T-helper 2 cell treated with Interferon-gamma antibody and Interleukin-4, amounts not matched to agents 5 μg/mL and 100 μg/mL, for 36 hours (primary cell): Measurements from ENCODE around the gene ACAP1.
"Not testable (repeated sequence)": the region's sequence is repeated elsewhere in the genome, so short reads cannot be mapped to it uniquely, and the experiment has no call there.

ENCODE experiments used
- DNase-seq: peaks from one replicate; pipeline ENCODE4 v3.0.0; 2021; ENCODE audit warnings: low spot score
- H3K27ac Mint-ChIP-seq: one replicate; pipeline ENCODE4 v1.8.0; 2021; ENCODE audit warnings: mild to moderate bottlenecking, mixed read lengths
- H3K27me3 Mint-ChIP-seq: one replicate; pipeline ENCODE4 v1.8.0; 2021; ENCODE audit warnings: low read depth, mixed read lengths
- H3K36me3 Mint-ChIP-seq: one replicate; pipeline ENCODE4 v1.8.0; 2021; ENCODE audit warnings: low read depth, mixed read lengths
- H3K4me1 Mint-ChIP-seq: one replicate; pipeline ENCODE4 v1.8.0; 2021; ENCODE audit warnings: low read depth, mixed read lengths
- H3K4me3 Mint-ChIP-seq: one replicate; pipeline ENCODE4 v1.8.0; 2022; ENCODE audit warnings: mild to moderate bottlenecking, moderate library complexity, mixed read lengths
- H3K9me3 Mint-ChIP-seq: one replicate; pipeline ENCODE4 v1.8.0; 2021; ENCODE audit warnings: mixed read lengths

The ACAP1 gene

GRCh38 chr17:7367918-7368598, 31.7 kb downstream of the ACAP1 start:
- Mint-ChIP-seq H3K4me1 (peaks cover 1% of the 10 kb centered on the region), H3K9me3 (no peaks in the 10 kb centered on the region), H3K36me3 (no peaks in the 10 kb centered on the region), H3K27me3 (peaks cover 11% of the 10 kb centered on the region), H3K4me3 (no peak overlapping the region), H3K27ac (no peak overlapping the region)
- no peak for DNase-seq

- H3K36me3 Mint-ChIP-seq, DNase-seq, H3K4me1 Mint-ChIP-seq, H3K27ac Mint-ChIP-seq, H3K4me3 Mint-ChIP-seq, H3K9me3 Mint-ChIP-seq: not testable (repeated sequence)
- H3K27me3 Mint-ChIP-seq = peaks cover 11% of the 10 kb centered on the region
Measured at GRCh38 chr17:7368599-7368994, 32.3 kb downstream of the ACAP1 start.

GRCh38 chr17:7369825-7370224, 33.5 kb downstream of the ACAP1 start:
- no peak overlapping the region for H3K27ac Mint-ChIP-seq

GRCh38 chr17:7370853-7371252, 34.5 kb downstream of the ACAP1 start:
- DNase-seq = no peak
- Mint-ChIP-seq H3K4me1 (peaks cover 1% of the 10 kb centered on the region), H3K4me3 (no peak overlapping the region), H3K9me3 (no peaks in the 10 kb centered on the region), H3K36me3 (no peaks in the 10 kb centered on the region), H3K27ac (no peak overlapping the region), H3K27me3 (peaks cover 14% of the 10 kb centered on the region)

More at GRCh38 chr17:7369825-7370224, 33.5 kb downstream of the ACAP1 start:
- Mint-ChIP-seq H3K27me3 (peaks cover 14% of the 10 kb centered on the region), H3K4me1 (peaks cover 1% of the 10 kb centered on the region), H3K4me3 (no peak overlapping the region), H3K36me3 (no peaks in the 10 kb centered on the region), H3K9me3 (no peaks in the 10 kb centered on the region)
- DNase-seq = no peak

- Mint-ChIP-seq H3K4me3 (no peak overlapping the region), H3K36me3 (no peaks in the 10 kb centered on the region), H3K27me3 (peaks cover 19% of the 10 kb centered on the region), H3K27ac (no peak overlapping the region), H3K9me3 (peaks cover 4% of the 10 kb centered on the region), H3K4me1 (no peaks in the 10 kb centered on the region)
- no peak for DNase-seq
Measured at GRCh38 chr17:7374353-7374752, 38.0 kb downstream of the ACAP1 start.

GRCh38 chr17:7379134-7379533, 42.8 kb downstream of the ACAP1 start:
- no peak overlapping the region for H3K27ac Mint-ChIP-seq
- H3K9me3 Mint-ChIP-seq = peaks cover 5% of the 10 kb centered on the region
- DNase-seq = no peak
- H3K4me3 Mint-ChIP-seq = no peak overlapping the region
- H3K36me3 Mint-ChIP-seq = no peaks in the 10 kb centered on the region
- peaks cover 39% of the 10 kb centered on the region for H3K27me3 Mint-ChIP-seq
- no peaks in the 10 kb centered on the region for H3K4me1 Mint-ChIP-seq

GRCh38 chr17:7380321-7380720, 44.0 kb downstream of the ACAP1 start:
- no peak overlapping the region for H3K27ac Mint-ChIP-seq
- no peak overlapping the region for H3K4me3 Mint-ChIP-seq
- H3K27me3 Mint-ChIP-seq = peaks cover 37% of the 10 kb centered on the region
- no peaks in the 10 kb centered on the region for H3K36me3 Mint-ChIP-seq
- no peak for DNase-seq
- H3K9me3 Mint-ChIP-seq = peaks cover 5% of the 10 kb centered on the region
- H3K4me1 Mint-ChIP-seq = peaks cover 5% of the 10 kb centered on the region

GRCh38 chr17:7380855-7381683, 44.7 kb downstream of the ACAP1 start, which contains the start of gene TNK1:
TSS of gene TNK1 (plus strand) at chr17:7381089. CDS start at chr17:7382927, 1,838 bp downstream.
- peaks cover 5% of the 10 kb centered on the region for H3K4me1 Mint-ChIP-seq
- H3K4me3 Mint-ChIP-seq = no peak within 1 kb of the TSS
- peaks cover 5% of the 10 kb centered on the region for H3K9me3 Mint-ChIP-seq
- DNase-seq = no peak
- no peak within 1 kb of the TSS for H3K27ac Mint-ChIP-seq
- H3K27me3 Mint-ChIP-seq = peaks cover 37% of the 10 kb centered on the region
- peaks cover 3% of the 10 kb centered on the region for H3K36me3 Mint-ChIP-seq

- Mint-ChIP-seq H3K4me3 (no peak overlapping the region), H3K27ac (no peak overlapping the region), H3K4me1 (peaks cover 5% of the 10 kb centered on the region)
Measured at GRCh38 chr17:7382901-7383300, 46.6 kb downstream of the ACAP1 start.

GRCh38 chr17:7383371-7383741, 47.0 kb downstream of the ACAP1 start:
- Mint-ChIP-seq H3K9me3 (peaks cover 5% of the 10 kb centered on the region), H3K36me3 (peaks cover 11% of the 10 kb centered on the region), H3K4me1 (peaks cover 5% of the 10 kb centered on the region), H3K27me3 (peaks cover 32% of the 10 kb centered on the region), H3K4me3 (no peak overlapping the region), H3K27ac (no peak overlapping the region)
- DNase-seq = no peak

More at GRCh38 chr17:7382901-7383300, 46.6 kb downstream of the ACAP1 start:
- no peak for DNase-seq
- peaks cover 10% of the 10 kb centered on the region for H3K36me3 Mint-ChIP-seq
- H3K27me3 Mint-ChIP-seq = peaks cover 32% of the 10 kb centered on the region
- peaks cover 5% of the 10 kb centered on the region for H3K9me3 Mint-ChIP-seq

GRCh38 chr17:7383742-7384488, 47.6 kb downstream of the ACAP1 start:
- H3K9me3 Mint-ChIP-seq = peaks cover 5% of the 10 kb centered on the region
- peaks cover 5% of the 10 kb centered on the region for H3K4me1 Mint-ChIP-seq
- H3K36me3 Mint-ChIP-seq = peaks cover 14% of the 10 kb centered on the region
- H3K27ac Mint-ChIP-seq = peak overlapping the region; percentile 22
- DNase-seq = peak; percentile 72
- H3K4me3 Mint-ChIP-seq = peak overlapping the region; percentile 66
- H3K27me3 Mint-ChIP-seq = peaks cover 32% of the 10 kb centered on the region

GRCh38 chr17:7384489-7385081, 48.3 kb downstream of the ACAP1 start:
- peaks cover 26% of the 10 kb centered on the region for H3K27me3 Mint-ChIP-seq
- peaks cover 5% of the 10 kb centered on the region for H3K4me1 Mint-ChIP-seq
- H3K36me3 Mint-ChIP-seq = peaks cover 19% of the 10 kb centered on the region
- DNase-seq = no peak
- H3K27ac Mint-ChIP-seq = peak overlapping the region; percentile 65
- H3K4me3 Mint-ChIP-seq = peak overlapping the region; percentile 66
- H3K9me3 Mint-ChIP-seq = no peaks in the 10 kb centered on the region

GRCh38 chr17:7388856-7389255, 52.5 kb downstream of the ACAP1 start:
- H3K9me3 Mint-ChIP-seq = no peaks in the 10 kb centered on the region
- no peak for DNase-seq
- no peaks in the 10 kb centered on the region for H3K27me3 Mint-ChIP-seq
- H3K4me3 Mint-ChIP-seq = no peak overlapping the region
- peaks cover 52% of the 10 kb centered on the region for H3K36me3 Mint-ChIP-seq
- H3K4me1 Mint-ChIP-seq = peaks cover 18% of the 10 kb centered on the region
- H3K27ac Mint-ChIP-seq = no peak overlapping the region
